GM23248 (cell line): Measurements from ENCODE around the gene DDX31. TPM values are rescaled to one million over a fixed set of nuclear protein-coding genes. Genes with fewer than 3 reads are reported as not detected.

ENCODE experiments used
- DNase-seq: peaks from one replicate; pipeline ENCODE4 v3.0.0-alpha.2; 2015
- H2AFZ ChIP-seq: fragments of 200-600 bp; sonication (generic); 2 replicates; pipeline ENCODE4 v1.6.1; 2016; ENCODE audit warnings: antibody characterized with exemption
- H3F3A ChIP-seq: fragments of 200-600 bp; sonication (generic); 2 replicates; pipeline ENCODE4 v1.6.1; 2016; ENCODE audit warnings: mild to moderate bottlenecking, antibody characterized with exemption, mixed run types; ENCODE audit not compliant: insufficient read depth
- H3K27ac ChIP-seq: fragments of 200-600 bp; sonication (generic); 2 replicates; pipeline ENCODE4 v1.5.1; 2016; ENCODE audit warnings: mild to moderate bottlenecking
- H3K27me3 ChIP-seq: fragments of 200-600 bp; sonication (generic); replicated peaks from 2 replicates; pipeline ENCODE4 v1.6.1; 2016; ENCODE audit warnings: mild to moderate bottlenecking; ENCODE audit not compliant: insufficient read depth
- H3K36me3 ChIP-seq: fragments of 200-600 bp; sonication (generic); 2 replicates; pipeline ENCODE4 v1.6.1; 2016; ENCODE audit warnings: low read depth, mild to moderate bottlenecking
- H3K4me1 ChIP-seq: fragments of 200-600 bp; sonication (generic); 2 replicates; pipeline ENCODE4 v1.6.1; 2016; ENCODE audit warnings: mild to moderate bottlenecking; ENCODE audit not compliant: insufficient read depth
- H3K4me2 ChIP-seq: fragments of 200-600 bp; sonication (generic); one replicate; pipeline ENCODE4 v1.6.1; 2016; ENCODE audit warnings: mild to moderate bottlenecking; ENCODE audit not compliant: unreplicated experiment
- H3K4me3 ChIP-seq: fragments of 200-600 bp; sonication (generic); 2 replicates; pipeline ENCODE4 v1.5.1; 2016; ENCODE audit warnings: mild to moderate bottlenecking
- H3K79me2 ChIP-seq: fragments of 200-600 bp; sonication (generic); 2 replicates; pipeline ENCODE4 v1.6.1; 2016; ENCODE audit warnings: mild to moderate bottlenecking; ENCODE audit not compliant: insufficient read depth
- H3K9ac ChIP-seq: fragments of 200-600 bp; sonication (generic); 2 replicates; pipeline ENCODE4 v1.6.1; 2016; ENCODE audit warnings: mild to moderate bottlenecking
- H3K9me2 ChIP-seq: fragments of 200-600 bp; sonication (generic); 2 replicates; pipeline ENCODE4 v1.6.1; 2016; ENCODE audit warnings: mixed run types, mild to moderate bottlenecking, moderate library complexity; ENCODE audit not compliant: insufficient read depth
- H3K9me3 ChIP-seq: fragments of 200-600 bp; sonication (generic); one replicate; pipeline ENCODE4 v1.6.1; 2017; ENCODE audit warnings: low read depth
- H4K20me1 ChIP-seq: fragments of 200-600 bp; sonication (generic); 2 replicates; pipeline ENCODE4 v1.6.0; 2016; ENCODE audit not compliant: insufficient read depth
- EZH2 ChIP-seq: fragments of 200-600 bp; sonication (generic); IDR thresholded peaks from 2 replicates; pipeline ENCODE4 v1.6.1; 2018; ENCODE audit warnings: antibody characterized with exemption, mild to moderate bottlenecking; ENCODE audit not compliant: insufficient read depth, poor library complexity, severe bottlenecking
- EZH2phosphoT487 ChIP-seq: fragments of 200-600 bp; sonication (generic); IDR thresholded peaks from 2 replicates; pipeline ENCODE4 v1.6.1; 2018; ENCODE audit warnings: antibody characterized with exemption, moderate library complexity, mild to moderate bottlenecking, low read depth; ENCODE audit not compliant: insufficient read depth
- WGBS, 2 experiments: methylation state at CpG; one replicate each; pipeline ENCODE4 v1.1.6; 2015 to 2017; ENCODE audit warnings: low lambda C conversion rate in 2 of 2, low coverage in 1 of 2; ENCODE audit errors: missing lambda C conversion rate in 2 of 2; 5-methylcytosine and 5-hydroxymethylcytosine counted together
- in situ Hi-C: fragments of 300-500 bp; cut with MboI; formaldehyde crosslinking; loops from 2 replicates; pipeline ENCODE4 v1.15.0; 2020
- polyA plus RNA-seq: library from polyadenylated mRNA; unstranded; fragments of >200 nt; fragmentation: Nextera tagmentation; extraction: Ambion mirVana; gene quantifications from 2 replicates; pipeline ENCODE4 v1.2.1, GENCODE V29; 2016
- total RNA-seq: library from RNA; depleted of rRNA; stranded (reverse); fragments of >200 nt; shearing (Covaris generic); gene quantifications from 2 replicates; pipeline ENCODE4 v1.2.3, GENCODE V29; 2014

Gene DDX31
- total and polyA plus RNA-seq, 2 experiments from 2014 or later: 8.2 to 11.0 TPM

GRCh38 chr9:132595319-132595718, 74.5 kb downstream of the DDX31 start:
- WGBS, 2 experiments: 79 to 82% methylated on average over 6 of the region's 6 CpGs
- Histone ChIP-seq H3K9me2 (no peaks in the 10 kb centered on the region), H3K9ac (no peak overlapping the region), H3K79me2 (no peaks in the 10 kb centered on the region), H3K4me2 (no peak overlapping the region), H2AFZ (no peak overlapping the region), H4K20me1 (no peaks in the 10 kb centered on the region), H3K27me3 (peaks cover 14% of the 10 kb centered on the region), H3F3A (0 out of 2 replicates have a peak, but pooled peaks cover 8% of the 10 kb centered on the region), H3K36me3 (no peaks in the 10 kb centered on the region; the same call in 1 of the 2 replicates), H3K4me1 (no peaks in the 10 kb centered on the region), H3K4me3 (no peak overlapping the region), H3K27ac (no peak overlapping the region), H3K9me3 (no peaks in the 10 kb centered on the region)
- no peak for DNase-seq
- no peak for TF ChIP-seq EZH2phosphoT487
- TF ChIP-seq EZH2: no peak
- in situ Hi-C loops: no loop called here

- H3K9ac ChIP-seq: no peak overlapping the region
- H3K27ac ChIP-seq: no peak overlapping the region
- H3K4me3 ChIP-seq: no peak overlapping the region
- no peaks in the 10 kb centered on the region for H3K9me2 ChIP-seq
- TF ChIP-seq EZH2phosphoT487: no peak
- H4K20me1 ChIP-seq: no peaks in the 10 kb centered on the region
- WGBS, 2 experiments: 97 to 98% methylated on average over 13 of the region's 13 CpGs
- 0 out of 2 replicates have a peak, but pooled peaks cover 8% of the 10 kb centered on the region for H3F3A ChIP-seq
- H3K4me2 ChIP-seq: no peak overlapping the region
- no peak overlapping the region for H2AFZ ChIP-seq
- in situ Hi-C loops: no loop called here
- DNase-seq: no peak
- no peaks in the 10 kb centered on the region for H3K4me1 ChIP-seq
- no peaks in the 10 kb centered on the region for H3K9me3 ChIP-seq
- H3K79me2 ChIP-seq: no peaks in the 10 kb centered on the region
- no peaks in the 10 kb centered on the region for H3K36me3 ChIP-seq
- H3K27me3 ChIP-seq: peaks cover 20% of the 10 kb centered on the region
These were observed 75.4 kb downstream of the DDX31 start for GRCh38 chr9:132594412-132594811.

GRCh38 chr9:132592451-132592850, 77.3 kb downstream of the DDX31 start:
- Histone ChIP-seq H3K36me3 (no peaks in the 10 kb centered on the region), H3K4me1 (no peaks in the 10 kb centered on the region), H3K4me2 (no peak overlapping the region), H3K27ac (no peak overlapping the region), H3K27me3 (peaks cover 40% of the 10 kb centered on the region), H2AFZ (no peak overlapping the region), H3K9me3 (no peaks in the 10 kb centered on the region), H3F3A (0 out of 2 replicates have a peak, but pooled peaks cover 8% of the 10 kb centered on the region), H3K79me2 (no peaks in the 10 kb centered on the region), H3K4me3 (no peak overlapping the region), H3K9me2 (no peaks in the 10 kb centered on the region), H4K20me1 (no peaks in the 10 kb centered on the region), H3K9ac (no peak overlapping the region)
- TF ChIP-seq EZH2phosphoT487: no peak
- TF ChIP-seq EZH2: no peak
- no peak for DNase-seq
- 82% methylated on average over 8 of the region's 8 CpGs for WGBS, 2 experiments
- in situ Hi-C loops: no loop called here

- DNase-seq: no peak
- H3K36me3 ChIP-seq: no peaks in the 10 kb centered on the region
These were observed 78.0 kb downstream of the DDX31 start for GRCh38 chr9:132591751-132592314.

More at GRCh38 chr9:132591751-132592314, 78.0 kb downstream of the DDX31 start:
- H3K4me2 ChIP-seq: no peak overlapping the region
- no peaks in the 10 kb centered on the region for H3K4me1 ChIP-seq
- H3F3A ChIP-seq: 0 out of 2 replicates have a peak, but pooled peaks cover 8% of the 10 kb centered on the region
- peaks cover 46% of the 10 kb centered on the region for H3K27me3 ChIP-seq
- no peaks in the 10 kb centered on the region for H4K20me1 ChIP-seq
- no peak overlapping the region for H2AFZ ChIP-seq
- no peak overlapping the region for H3K9ac ChIP-seq
- no peak for TF ChIP-seq EZH2phosphoT487
- TF ChIP-seq EZH2: no peak
- no peak overlapping the region for H3K4me3 ChIP-seq
- in situ Hi-C loops: no loop called here
- H3K27ac ChIP-seq: no peak overlapping the region
- H3K79me2 ChIP-seq: no peaks in the 10 kb centered on the region
- H3K9me2 ChIP-seq: no peaks in the 10 kb centered on the region
- no peaks in the 10 kb centered on the region for H3K9me3 ChIP-seq
- WGBS, 2 experiments: 66 to 74% methylated on average over 9 of the region's 9 CpGs
